Omental fat pad (tissue), 4 donors: Measurements from ENCODE around the gene SLCO3A1. TPM values are rescaled to one million over a fixed set of nuclear protein-coding genes. Genes with fewer than 3 reads are reported as not detected.
A peak's percentile ranks its signal among the peaks of the same experiment; 100 is the strongest.

Experiments
- ATAC-seq: fragments of 150-250 bp; one replicate; pipeline ENCODE4 v1.9.1; 2016; ENCODE audit warnings: mild to moderate bottlenecking, moderate library complexity; ENCODE audit not compliant: low FRiP score
- DNase-seq: peaks from one replicate; pipeline ENCODE4 v3.0.0-alpha.2; 2019; ENCODE audit warnings: low spot score
- total RNA-seq, 4 donors: library from RNA; depleted of rRNA; stranded (reverse); fragments of >200 nt; gene quantifications; one replicate each; pipeline ENCODE4 v1.1.0, GENCODE V29; 2016
- TF ChIP-seq, protein P1 (sequence below), 3 donors: fragments of 450-650 bp; IDR thresholded peaks; one replicate each; pipeline ENCODE4 v1.5.1; 2016 to 2017; ENCODE audit warnings: antibody characterized with exemption in 3 of 3, mild to moderate bottlenecking in 3 of 3, moderate library complexity in 2 of 3

The SLCO3A1 gene
- total RNA-seq: 10 to 100 TPM; 12.3 to 21.8 (median 14.8) TPM

DNA sequence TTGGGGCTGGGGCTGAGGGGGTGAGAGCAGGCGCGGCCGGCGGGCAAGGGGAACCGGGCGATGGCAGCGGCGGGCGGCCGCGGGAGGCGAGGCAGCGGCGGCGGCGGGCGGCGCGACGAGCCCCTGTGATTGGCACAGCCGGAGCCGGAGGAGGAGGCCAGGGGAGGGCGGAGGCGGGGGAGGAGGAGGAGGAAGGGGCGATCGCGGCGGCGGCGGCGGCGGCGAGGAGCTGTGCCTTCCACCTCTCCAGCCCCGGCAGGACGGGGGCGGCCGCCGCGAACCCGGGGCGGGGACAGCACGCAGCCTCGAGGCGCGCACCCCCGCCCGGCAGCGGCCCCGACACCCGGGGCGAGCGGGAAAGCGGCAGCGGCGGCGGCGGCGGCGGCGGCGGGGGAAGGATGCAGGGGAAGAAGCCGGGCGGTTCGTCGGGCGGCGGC is at the start of gene SLCO3A1:
Gene SLCO3A1 (plus strand): TSS at position 198 of the 437 bp plus-strand sequence.
- DNase-seq (no peak), ATAC-seq (peak; percentile 63)
- TF ChIP-seq, protein P1, sequence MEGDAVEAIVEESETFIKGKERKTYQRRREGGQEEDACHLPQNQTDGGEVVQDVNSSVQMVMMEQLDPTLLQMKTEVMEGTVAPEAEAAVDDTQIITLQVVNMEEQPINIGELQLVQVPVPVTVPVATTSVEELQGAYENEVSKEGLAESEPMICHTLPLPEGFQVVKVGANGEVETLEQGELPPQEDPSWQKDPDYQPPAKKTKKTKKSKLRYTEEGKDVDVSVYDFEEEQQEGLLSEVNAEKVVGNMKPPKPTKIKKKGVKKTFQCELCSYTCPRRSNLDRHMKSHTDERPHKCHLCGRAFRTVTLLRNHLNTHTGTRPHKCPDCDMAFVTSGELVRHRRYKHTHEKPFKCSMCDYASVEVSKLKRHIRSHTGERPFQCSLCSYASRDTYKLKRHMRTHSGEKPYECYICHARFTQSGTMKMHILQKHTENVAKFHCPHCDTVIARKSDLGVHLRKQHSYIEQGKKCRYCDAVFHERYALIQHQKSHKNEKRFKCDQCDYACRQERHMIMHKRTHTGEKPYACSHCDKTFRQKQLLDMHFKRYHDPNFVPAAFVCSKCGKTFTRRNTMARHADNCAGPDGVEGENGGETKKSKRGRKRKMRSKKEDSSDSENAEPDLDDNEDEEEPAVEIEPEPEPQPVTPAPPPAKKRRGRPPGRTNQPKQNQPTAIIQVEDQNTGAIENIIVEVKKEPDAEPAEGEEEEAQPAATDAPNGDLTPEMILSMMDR (IDR thresholded peaks at IDR 0.05): no peak

DNA sequence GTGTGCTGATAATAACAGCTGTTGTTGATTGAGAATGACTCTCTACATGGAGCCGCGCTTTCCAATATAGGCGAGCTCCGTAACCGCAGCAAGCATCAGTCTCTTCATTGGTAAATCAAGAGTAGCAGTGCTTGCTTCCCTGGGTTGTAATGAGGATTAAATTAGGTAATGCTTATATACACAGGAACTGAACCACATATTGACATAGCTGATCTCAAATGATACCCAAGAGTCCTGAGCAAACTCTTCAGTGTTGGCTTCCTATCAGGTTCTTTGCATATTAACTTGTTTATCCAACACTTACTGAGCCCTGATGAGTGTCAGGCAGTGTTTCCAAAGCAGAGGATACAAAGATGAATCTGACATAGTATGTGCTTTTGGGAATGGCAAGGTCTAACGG is 46.4 kb upstream of the SLCO3A1 start:
- TF ChIP-seq, protein P1 (IDR thresholded peaks at IDR 0.05): no peak
- ATAC-seq: no peak

DNA sequence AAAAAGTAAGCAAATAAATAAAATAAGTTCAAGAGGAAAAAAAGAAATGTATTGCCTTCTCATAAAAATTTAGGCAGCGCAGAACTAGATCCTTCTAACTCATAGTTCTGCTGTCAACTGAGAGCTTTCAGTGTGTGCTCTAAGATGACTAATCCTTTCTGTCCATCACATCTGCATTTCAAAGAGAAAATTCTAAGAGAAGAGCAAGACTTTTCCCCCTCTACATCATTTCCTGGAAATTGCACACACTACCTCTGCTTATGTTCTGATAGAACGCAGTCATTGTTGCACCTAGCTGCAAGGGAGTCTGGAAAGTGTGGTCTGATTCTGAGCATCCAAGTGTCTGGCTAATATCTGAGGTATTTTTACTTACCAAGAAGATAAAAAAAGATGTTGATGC is 39.6 kb upstream of the SLCO3A1 start:
- no peak for DNase-seq
- ATAC-seq: no peak
- TF ChIP-seq, protein P1 (IDR thresholded peaks at IDR 0.05): no peak

More for the DNA sequence above, 46.4 kb upstream of the SLCO3A1 start:
- DNase-seq: no peak

DNA sequence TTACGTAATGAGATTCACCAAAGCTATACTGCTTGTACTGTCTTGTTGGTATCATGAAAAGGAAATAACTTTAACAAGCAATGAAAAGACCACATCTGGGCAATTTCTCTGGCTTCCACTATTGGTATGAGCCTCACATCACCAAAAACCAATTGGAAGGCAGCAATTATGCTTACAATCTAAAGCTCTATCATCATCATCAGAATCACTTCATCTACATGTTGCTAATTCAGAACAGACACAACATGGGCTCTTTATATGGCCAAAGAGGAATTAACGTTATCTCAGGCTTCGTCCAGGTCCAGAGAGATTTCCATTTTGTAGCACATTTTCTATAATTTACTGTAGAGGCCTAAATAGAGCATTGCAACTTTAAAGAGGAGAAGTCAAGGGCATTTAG is 36.6 kb upstream of the SLCO3A1 start:
- ATAC-seq (no peak), DNase-seq (no peak)
- TF ChIP-seq, protein P1 (IDR thresholded peaks at IDR 0.05): no peak

DNA sequence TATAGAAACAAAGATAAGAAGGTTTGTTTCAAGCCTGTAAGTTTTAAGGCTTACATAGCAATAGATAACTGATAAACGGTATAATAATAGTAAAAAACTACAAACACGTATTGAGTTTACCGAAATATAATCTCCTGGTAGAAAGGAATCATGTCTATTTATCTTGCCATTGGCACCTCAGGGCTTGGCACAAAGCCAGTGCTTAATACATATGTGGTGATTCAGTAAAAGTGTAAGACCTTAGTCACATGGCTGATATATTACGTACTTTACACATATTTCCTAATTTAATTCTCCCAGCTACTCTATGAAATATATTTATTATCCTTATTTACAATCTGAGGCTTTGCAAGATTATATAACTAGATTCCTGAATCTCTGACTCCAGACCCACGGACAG is 32.0 kb upstream of the SLCO3A1 start:
- DNase-seq (no peak), ATAC-seq (no peak)
- TF ChIP-seq, protein P1 (IDR thresholded peaks at IDR 0.05): no peak

DNA sequence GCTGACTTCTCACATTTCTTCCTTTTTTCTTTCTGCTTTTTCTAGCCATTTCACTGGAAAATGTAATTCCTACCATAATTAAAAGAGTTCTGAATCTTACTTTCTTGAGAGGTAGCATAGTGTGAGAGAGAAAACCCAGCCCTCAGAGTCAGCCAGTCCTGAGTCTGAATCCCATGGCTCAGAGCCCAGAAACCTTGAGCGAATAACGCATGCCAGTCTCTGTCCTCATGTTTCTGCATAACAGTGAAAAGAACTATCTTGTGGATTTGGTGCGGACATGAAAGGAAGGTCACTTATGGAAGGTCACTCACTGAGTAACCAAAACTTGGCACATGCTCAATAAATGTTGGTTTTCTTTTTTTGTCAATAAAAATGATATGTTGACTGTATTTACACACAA is 29.3 kb upstream of the SLCO3A1 start:
- TF ChIP-seq, protein P1 (IDR thresholded peaks at IDR 0.05): no peak
- DNase-seq: no peak
- ATAC-seq: no peak

DNA sequence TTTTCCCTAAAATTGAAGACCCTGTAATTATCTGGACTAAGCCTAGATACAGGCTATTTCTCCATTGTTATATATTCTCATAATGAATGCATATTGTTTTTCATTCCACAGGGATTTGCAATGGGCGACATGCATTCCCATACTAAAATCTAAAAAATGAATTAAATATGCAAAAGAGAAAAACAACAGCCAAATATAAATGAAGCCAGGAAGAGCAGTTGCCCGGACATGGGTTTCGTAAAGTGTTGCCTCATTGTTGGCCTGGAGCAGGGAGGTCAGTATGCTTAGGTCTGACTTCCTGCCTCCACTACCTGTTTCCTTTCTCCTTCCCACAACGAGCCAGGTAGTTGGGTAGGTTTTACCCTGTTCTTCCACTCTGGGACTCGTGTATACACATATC is 27.1 kb upstream of the SLCO3A1 start:
- ATAC-seq (no peak), DNase-seq (no peak)
- TF ChIP-seq, protein P1 (IDR thresholded peaks at IDR 0.05): no peak
